ENCODE measurements around the gene PPP2R1B.

PPP2R1B gene

GRCh38 chr11:111765320-111765983 lies 737 bp downstream of the PPP2R1B start:
- no peak for TF ChIP-seq MAX (IDR thresholded peaks at IDR 0.05)
- TF ChIP-seq USF1 (IDR thresholded peaks at IDR 0.05) = no peak

GRCh38 chr11:111764621-111765020 lies 1.6 kb downstream of the PPP2R1B start:
- TF ChIP-seq EP300 (IDR thresholded peaks at IDR 0.05; ENCODE audit: borderline replicate concordance) = no peak
- no peak for TF ChIP-seq USF1 (IDR thresholded peaks at IDR 0.05)
- TF ChIP-seq CEBPB (IDR thresholded peaks at IDR 0.05) = no peak

- TF ChIP-seq CREB1 (IDR thresholded peaks at IDR 0.05; ENCODE audit: low read depth) (no peak), EP300 (IDR thresholded peaks at IDR 0.05; ENCODE audit: borderline replicate concordance) (no peak), CEBPB (IDR thresholded peaks at IDR 0.05) (no peak), YY1 (IDR thresholded peaks at IDR 0.05; ENCODE audit: low read depth) (no peak), ZBTB7A (IDR thresholded peaks at IDR 0.05; ENCODE audit: low read depth) (no peak), REST (IDR thresholded peaks at IDR 0.05; ENCODE audit: low read depth) (no peak), TEAD4 (IDR thresholded peaks at IDR 0.05) (no peak), RAD21 (IDR thresholded peaks at IDR 0.05; ENCODE audit: low read depth) (no peak), USF1 (IDR thresholded peaks at IDR 0.05) (no peak), NFIC (IDR thresholded peaks at IDR 0.05) (no peak), TCF12 (IDR thresholded peaks at IDR 0.05; ENCODE audit: low read depth) (no peak), FOXM1 (IDR thresholded peaks at IDR 0.05; ENCODE audit: borderline replicate concordance, low read depth) (no peak), EGR1 (IDR thresholded peaks at IDR 0.05) (no peak), TAF1 (IDR thresholded peaks at IDR 0.05; ENCODE audit: low read depth) (no peak), MAX (IDR thresholded peaks at IDR 0.05) (no peak)
These were observed 3.1 kb downstream of the PPP2R1B start for GRCh38 chr11:111762981-111763643.

- TF ChIP-seq RAD21 (IDR thresholded peaks at IDR 0.05; ENCODE audit: low read depth) (no peak), FOXM1 (IDR thresholded peaks at IDR 0.05; ENCODE audit: borderline replicate concordance, low read depth) (no peak), MAX (IDR thresholded peaks at IDR 0.05) (no peak)
These were observed 3.7 kb downstream of the PPP2R1B start for GRCh38 chr11:111762526-111762925.

- TF ChIP-seq EGR1 (IDR thresholded peaks at IDR 0.05) (no peak), CREB1 (IDR thresholded peaks at IDR 0.05; ENCODE audit: low read depth) (no peak), CEBPB (IDR thresholded peaks at IDR 0.05) (no peak), FOXM1 (IDR thresholded peaks at IDR 0.05; ENCODE audit: borderline replicate concordance, low read depth) (no peak), MAX (IDR thresholded peaks at IDR 0.05) (no peak), EP300 (IDR thresholded peaks at IDR 0.05; ENCODE audit: borderline replicate concordance) (no peak), TCF12 (IDR thresholded peaks at IDR 0.05; ENCODE audit: low read depth) (no peak), USF1 (IDR thresholded peaks at IDR 0.05) (no peak)
These were observed 5.2 kb downstream of the PPP2R1B start for GRCh38 chr11:111761036-111761435.

- TF ChIP-seq MAX (IDR thresholded peaks at IDR 0.05) (no peak), NFIC (IDR thresholded peaks at IDR 0.05) (no peak), REST (IDR thresholded peaks at IDR 0.05; ENCODE audit: low read depth) (no peak), USF1 (IDR thresholded peaks at IDR 0.05) (no peak)
These were observed 6.3 kb downstream of the PPP2R1B start for GRCh38 chr11:111759778-111760407.
